GM18499 (cell line): Measurements from ENCODE around the gene LHFPL6.

ENCODE experiments used
- ATAC-seq: cut with Tn5 transposase; IDR thresholded peaks from one replicate; pipeline ENCODE4 v1.9.1; 2021; ENCODE audit warnings: moderate number of reproducible peaks; ENCODE audit not compliant: insufficient read depth, unreplicated experiment

LHFPL6 gene

GRCh38 chr13:39596685-39597084 is 6.3 kb downstream of the LHFPL6 start:
- ATAC-seq = no peak

DNA sequence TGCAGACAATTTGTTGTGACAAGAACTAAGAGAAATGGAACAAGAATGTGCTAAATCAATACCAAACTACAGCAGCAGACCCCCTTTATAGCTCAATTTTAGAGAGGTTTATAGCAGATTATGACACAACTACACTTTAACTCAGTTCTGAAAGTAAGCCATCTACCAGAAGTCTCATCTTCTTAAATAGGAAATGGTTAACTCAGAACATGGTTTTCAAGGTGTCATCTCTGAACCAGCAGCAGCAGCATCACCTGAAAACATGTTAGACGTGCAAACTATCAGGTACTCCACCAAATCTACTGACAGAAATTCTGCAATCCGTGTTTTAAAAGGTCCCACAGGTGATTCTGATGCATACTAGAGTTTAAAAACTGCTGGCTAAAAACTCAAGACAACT is 6.8 kb downstream of the LHFPL6 start:
- no peak for ATAC-seq

- ATAC-seq = no peak
Measured at GRCh38 chr13:39590466-39591036, 12.4 kb downstream of the LHFPL6 start.

- no peak for ATAC-seq
Measured at GRCh38 chr13:39588384-39588783, 14.6 kb downstream of the LHFPL6 start.

- ATAC-seq = no peak
Measured at GRCh38 chr13:39587939-39588338, 15.1 kb downstream of the LHFPL6 start.

GRCh38 chr13:39586958-39587605 is 15.9 kb downstream of the LHFPL6 start:
- ATAC-seq = no peak

DNA sequence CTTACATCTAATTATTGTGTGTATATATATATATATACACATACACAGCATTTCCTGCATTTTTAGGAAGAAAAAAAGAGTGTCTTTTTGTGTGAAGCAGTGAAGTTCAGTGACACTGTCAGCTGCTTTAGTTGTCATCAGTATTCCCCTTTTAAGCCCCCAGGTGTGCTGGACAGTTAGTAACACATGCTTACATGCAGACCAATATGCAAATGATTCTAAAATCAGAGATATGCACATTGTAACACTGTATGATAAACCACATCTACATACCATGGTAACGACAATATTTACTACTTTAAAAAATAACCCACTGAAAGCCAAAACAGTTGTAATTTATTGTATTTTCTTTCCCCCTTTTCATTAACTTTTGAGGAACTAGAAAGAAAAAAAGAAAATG is 16.8 kb downstream of the LHFPL6 start:
- no peak for ATAC-seq

DNA sequence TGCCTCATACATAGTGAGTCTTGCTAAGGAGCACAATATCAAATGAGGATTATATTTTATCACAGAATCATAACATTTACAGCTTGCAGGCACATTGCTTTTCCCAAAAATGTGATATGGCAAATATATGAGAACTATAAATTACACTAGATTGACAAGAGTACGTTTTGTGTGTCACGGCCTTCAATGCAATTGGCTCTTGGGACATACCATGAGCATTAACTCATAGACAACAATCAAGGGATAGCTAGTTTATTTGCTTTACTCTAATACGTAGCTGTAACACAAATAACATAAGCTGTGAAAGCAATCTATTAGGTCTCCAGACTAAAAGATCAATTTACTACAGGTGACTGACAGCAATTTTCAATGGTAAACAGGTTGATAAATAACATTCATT is 17.8 kb downstream of the LHFPL6 start:
- ATAC-seq = no peak

GRCh38 chr13:39580881-39581575 is 22.0 kb downstream of the LHFPL6 start:
- ATAC-seq = no peak

DNA sequence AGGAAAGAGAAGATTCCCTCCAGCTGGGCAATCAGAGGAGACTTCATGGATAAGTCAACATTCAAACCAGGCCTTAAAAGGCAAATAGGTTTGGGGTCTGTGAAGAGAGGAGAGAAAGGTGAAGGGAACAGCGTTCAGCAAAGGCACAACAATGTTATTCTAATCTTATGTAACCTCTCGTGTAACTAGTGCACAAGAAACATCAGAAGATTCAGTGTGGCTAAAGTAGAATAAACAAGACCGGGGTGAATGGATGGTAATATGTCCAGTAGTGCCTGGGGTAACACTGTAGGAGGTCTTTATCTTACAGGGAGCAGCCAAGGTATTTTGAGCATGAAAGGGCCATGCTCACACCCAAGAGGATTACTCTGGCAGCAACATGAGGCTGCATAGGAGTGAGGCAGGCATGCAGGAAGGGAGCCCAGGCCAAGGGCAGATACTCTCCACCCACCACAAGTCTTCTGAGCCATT is 24.1 kb downstream of the LHFPL6 start:
- no peak for ATAC-seq

DNA sequence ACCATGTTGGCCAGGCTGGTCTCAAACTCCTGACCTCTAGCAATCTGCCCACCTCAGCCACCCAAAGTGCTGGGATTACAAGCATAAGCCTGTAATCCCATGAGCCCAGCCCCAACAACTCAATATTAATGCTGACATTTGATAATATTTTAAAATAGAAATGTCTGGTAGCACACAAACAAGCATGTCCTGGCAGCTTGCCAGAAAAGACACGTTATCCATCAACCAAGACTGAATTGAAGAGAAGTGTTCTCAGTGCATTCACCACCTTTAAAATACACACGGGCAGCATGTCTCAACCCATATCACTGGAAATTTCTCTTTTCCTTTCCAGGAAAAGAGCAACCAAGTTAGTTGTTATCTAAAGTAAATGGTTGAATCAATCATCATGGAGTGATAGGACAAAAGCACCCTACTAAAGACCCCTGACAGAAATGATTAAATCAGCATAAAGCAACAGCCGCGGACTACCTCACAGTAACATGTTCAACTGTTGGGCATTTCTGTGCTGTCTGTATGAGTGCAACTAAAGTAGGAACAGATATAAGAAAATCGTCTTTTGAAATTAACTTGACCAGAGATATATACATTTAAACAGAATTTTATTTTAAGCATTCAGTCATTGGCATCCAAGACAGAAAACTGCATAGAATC is 25.0 kb downstream of the LHFPL6 start:
- no peak for ATAC-seq

DNA sequence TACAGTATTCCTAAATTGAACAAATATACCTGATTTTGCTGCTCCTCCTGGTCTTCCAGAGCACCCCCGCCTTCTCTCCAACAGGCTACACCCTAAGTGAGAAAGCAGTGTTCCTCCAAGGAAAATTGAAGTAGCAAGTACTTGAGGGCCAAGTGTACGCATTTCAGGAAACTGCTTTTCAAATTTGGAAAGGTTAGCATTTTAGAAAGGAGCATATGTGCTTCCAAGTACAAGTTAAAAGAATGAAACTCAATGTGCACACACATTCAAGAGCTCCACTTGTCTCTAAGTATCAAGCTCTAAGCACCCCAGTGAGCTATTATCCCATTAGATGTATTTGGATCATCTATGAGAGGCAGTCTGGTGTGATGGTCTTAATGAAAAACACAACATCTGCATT is 25.8 kb downstream of the LHFPL6 start:
- ATAC-seq = no peak

GRCh38 chr13:39575641-39576238 is 27.3 kb downstream of the LHFPL6 start:
- ATAC-seq = no peak

DNA sequence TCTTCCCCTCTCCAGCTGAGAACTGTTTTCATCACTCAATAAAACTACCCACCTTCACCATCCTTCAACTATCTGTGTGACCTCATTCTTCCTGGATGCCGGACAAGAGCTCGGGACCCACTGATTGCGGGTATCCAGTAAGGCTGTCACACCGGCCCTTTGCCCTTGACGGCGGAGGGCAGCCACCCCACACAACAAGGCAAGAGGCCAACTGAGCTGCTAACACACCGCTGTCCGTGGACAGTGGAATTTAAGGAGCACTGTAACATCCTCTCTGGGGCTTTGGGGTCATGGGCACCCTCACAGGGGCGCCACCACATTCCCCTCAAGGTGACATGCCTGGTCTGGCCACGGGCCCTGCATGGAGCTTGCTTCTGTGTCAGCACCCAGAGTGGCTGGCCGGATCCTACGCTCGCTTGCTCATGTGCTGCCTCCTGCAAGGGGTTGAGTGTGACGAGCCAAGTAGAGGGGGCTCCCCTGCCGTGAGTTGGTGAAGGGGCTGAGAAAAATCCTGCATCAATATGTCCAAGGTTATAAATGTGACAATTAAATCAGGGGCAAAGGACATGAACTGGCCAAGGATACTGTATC is 31.4 kb downstream of the LHFPL6 start:
- no peak for ATAC-seq

DNA sequence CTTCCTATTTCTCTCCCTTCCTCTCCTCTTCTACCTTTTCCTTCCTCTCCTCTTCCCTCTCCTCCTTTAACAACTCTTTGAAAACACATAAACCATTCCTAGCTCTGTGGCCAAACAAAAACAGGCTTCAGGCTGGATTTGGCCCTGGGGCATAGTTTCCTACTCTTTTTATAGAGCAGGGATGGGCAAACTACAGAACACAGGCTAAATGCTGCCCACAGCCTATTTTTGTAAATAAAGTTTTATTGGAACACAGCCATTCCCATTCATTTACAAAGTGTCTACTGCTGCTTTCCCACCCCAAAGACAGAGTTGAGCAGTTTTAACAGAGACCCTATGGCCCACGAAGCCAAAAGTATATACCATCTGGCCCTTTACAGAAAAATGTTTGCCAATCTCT is 35.4 kb downstream of the LHFPL6 start:
- no peak for ATAC-seq

GRCh38 chr13:39566216-39566869 is 36.6 kb downstream of the LHFPL6 start:
- no peak for ATAC-seq

- ATAC-seq = no peak
Measured at GRCh38 chr13:39565036-39565949, 37.7 kb downstream of the LHFPL6 start.

DNA sequence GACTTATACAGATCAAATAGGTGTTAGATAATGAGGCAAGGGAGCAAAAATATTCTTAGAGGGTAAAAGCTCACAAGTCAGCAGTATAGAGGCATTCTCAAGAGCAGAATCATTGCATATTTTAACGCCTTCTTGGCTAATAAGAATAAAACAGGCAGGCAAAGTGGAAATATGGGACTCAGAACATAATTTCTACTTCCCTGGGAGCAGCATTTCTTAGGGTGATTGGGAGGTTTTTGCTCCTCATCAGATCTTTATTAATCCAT is 39.6 kb downstream of the LHFPL6 start:
- ATAC-seq = no peak

- ATAC-seq = no peak
Measured at GRCh38 chr13:39561971-39562370, 41.0 kb downstream of the LHFPL6 start.
